Immature natural killer cell (primary cell): ENCODE data around the gene ADGRL4. TPM values are rescaled to one million over a fixed set of nuclear protein-coding genes. Genes with fewer than 3 reads are reported as not detected.

ENCODE experiments used
- DNase-seq, 3 donors: peaks; one replicate each; pipeline ENCODE4 v3.0.0; 2022; ENCODE audit warnings: mixed read lengths in 1 of 3
- H3K27ac Mint-ChIP-seq, 6 donors: one replicate each; pipeline ENCODE4 v1.8.0; 2020; ENCODE audit warnings: mixed read lengths in 6 of 6, mild to moderate bottlenecking in 5 of 6, inconsistent platforms in 4 of 6, moderate library complexity in 3 of 6
- H3K27me3 Mint-ChIP-seq, 3 donors: one replicate each; pipeline ENCODE4 v1.8.0; 2020 to 2021; ENCODE audit warnings: low read depth in 3 of 3, mild to moderate bottlenecking in 3 of 3, mixed read lengths in 3 of 3, moderate library complexity in 3 of 3, inconsistent platforms in 1 of 3
- H3K36me3 Mint-ChIP-seq, 3 donors: one replicate each; pipeline ENCODE4 v1.8.0; 2020; ENCODE audit warnings: mixed read lengths in 3 of 3, inconsistent platforms in 2 of 3, mild to moderate bottlenecking in 2 of 3
- H3K4me1 Mint-ChIP-seq, 2 donors: one replicate each; pipeline ENCODE4 v1.8.0; 2020; ENCODE audit warnings: inconsistent platforms in 2 of 2, mild to moderate bottlenecking in 2 of 2, mixed read lengths in 2 of 2, moderate library complexity in 1 of 2
- H3K4me3 Mint-ChIP-seq, 5 donors: one replicate each; pipeline ENCODE4 v1.8.0; 2020; ENCODE audit warnings: mild to moderate bottlenecking in 5 of 5, mixed read lengths in 5 of 5, inconsistent platforms in 3 of 5, moderate library complexity in 3 of 5
- H3K9me3 Mint-ChIP-seq, 6 donors: one replicate each; pipeline ENCODE4 v1.8.0; 2020; ENCODE audit warnings: mild to moderate bottlenecking in 6 of 6, mixed read lengths in 6 of 6, inconsistent platforms in 4 of 6, moderate library complexity in 3 of 6
- polyA plus RNA-seq, 3 donors: library from polyadenylated mRNA; unstranded; fragments of 300-500 nt; fragmentation: Illumina TruSeq; gene quantifications; one replicate each; pipeline ENCODE4 v1.2.3, GENCODE V29; 2021

Gene ADGRL4
- polyA plus RNA-seq, 3 donors from 2014 or later = not detected

DNA sequence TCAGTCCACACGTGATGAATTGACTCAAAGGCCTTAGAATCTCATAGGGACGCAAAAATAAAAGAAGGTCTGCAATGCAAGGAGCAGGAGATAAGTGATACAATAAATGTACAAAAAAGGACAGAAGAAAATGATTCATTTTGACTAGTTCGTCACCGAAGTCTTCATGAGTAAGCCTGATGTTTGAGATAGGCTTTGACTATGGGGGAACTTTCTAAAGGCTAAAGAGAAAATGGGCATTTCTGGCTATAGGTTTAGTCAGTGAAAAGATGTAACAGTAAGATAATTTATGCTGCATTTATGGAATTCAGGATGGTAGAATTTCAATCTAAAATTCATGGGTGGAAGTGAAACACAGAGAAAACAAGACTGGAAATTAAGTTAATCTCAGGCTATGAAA, 163.0 kb downstream of the ADGRL4 start:
- Mint-ChIP-seq H3K36me3 (no peaks in the 10 kb centered on the region), H3K4me1 (no peaks in the 10 kb centered on the region), H3K4me3 (no peak overlapping the region), H3K27ac (no peak overlapping the region), H3K27me3 (peaks cover 0 to 2% (median 2%) of the 10 kb centered on the region in 3 donors), H3K9me3 (peaks cover 0 to 5% (median under 1%) of the 10 kb centered on the region in 6 donors)
- no peak for DNase-seq

DNA sequence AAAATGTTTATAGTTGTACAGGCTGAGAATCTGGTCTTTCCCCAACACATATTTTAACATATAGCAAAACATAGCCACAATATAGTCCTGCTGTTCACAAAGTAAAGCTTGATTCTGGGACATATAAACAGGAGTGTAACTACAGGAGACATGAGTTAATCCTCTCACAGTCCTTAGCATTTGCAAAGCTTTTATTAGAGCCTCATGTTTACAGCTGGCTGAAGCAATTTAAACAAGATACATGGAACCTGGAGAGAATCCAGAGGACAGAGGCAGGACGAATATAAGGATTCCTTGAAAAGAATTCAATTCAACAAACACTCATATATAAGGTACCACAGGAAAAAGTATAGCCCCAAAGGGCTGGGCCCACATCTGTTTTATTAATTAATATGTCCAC, 163.4 kb downstream of the ADGRL4 start:
- no peaks in the 10 kb centered on the region for H3K36me3 Mint-ChIP-seq
- H3K27me3 Mint-ChIP-seq = peaks cover 0 to 2% (median 2%) of the 10 kb centered on the region in 3 donors
- H3K27ac Mint-ChIP-seq = no peak overlapping the region
- no peak overlapping the region for H3K4me3 Mint-ChIP-seq
- no peak for DNase-seq
- peaks cover 0 to 5% (median under 1%) of the 10 kb centered on the region in 6 donors for H3K9me3 Mint-ChIP-seq
- no peaks in the 10 kb centered on the region for H3K4me1 Mint-ChIP-seq

DNA sequence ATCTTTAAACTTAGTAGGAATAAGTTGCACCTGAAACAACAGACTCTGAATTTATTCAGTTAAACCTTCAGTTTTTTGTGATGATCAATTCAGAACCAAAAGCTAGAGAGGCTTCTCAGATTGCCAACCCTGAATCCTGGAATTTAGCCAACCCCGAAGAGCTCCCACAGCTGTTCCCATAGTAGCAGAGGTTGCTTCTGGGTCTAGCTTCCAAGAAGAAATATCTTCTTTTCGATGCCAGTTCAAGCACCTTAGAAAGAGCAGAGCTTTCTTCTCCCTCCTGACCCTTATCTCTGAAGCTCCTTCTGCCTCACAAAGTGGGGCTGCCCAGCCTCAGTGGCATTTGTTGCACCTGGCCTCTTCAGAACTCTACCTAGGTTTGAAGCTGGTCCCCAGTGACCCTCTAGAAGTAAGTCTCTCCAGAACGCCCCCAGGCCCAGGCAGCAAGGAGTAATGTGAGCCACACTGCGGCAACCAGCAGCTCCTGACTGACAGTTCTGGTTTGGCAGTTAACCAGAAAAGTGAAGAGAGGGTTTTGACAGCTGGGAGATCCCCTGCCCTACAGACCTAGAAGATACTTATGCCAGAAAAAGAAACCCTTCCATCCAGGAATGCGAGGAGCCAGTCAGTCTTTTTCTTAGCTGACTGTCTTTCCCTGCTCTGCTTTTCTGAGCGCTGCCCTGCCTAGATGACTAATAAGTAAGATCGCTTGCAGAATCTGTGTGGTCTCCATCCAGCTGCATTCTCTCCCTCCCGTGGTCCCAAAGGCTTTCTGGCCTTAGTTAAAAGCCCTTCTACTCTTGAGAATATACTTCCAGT, 165.9 kb downstream of the ADGRL4 start:
- H3K4me3 Mint-ChIP-seq = no peak overlapping the region
- peaks cover 0 to 2% (median 2%) of the 10 kb centered on the region in 3 donors for H3K27me3 Mint-ChIP-seq
- no peak overlapping the region for H3K27ac Mint-ChIP-seq
- peaks cover 0 to 7% of the 10 kb centered on the region in 2 donors for H3K4me1 Mint-ChIP-seq
- no peaks in the 10 kb centered on the region for H3K36me3 Mint-ChIP-seq
- DNase-seq = no peak
- H3K9me3 Mint-ChIP-seq = peaks cover 0 to 5% (median under 1%) of the 10 kb centered on the region in 6 donors
